ENCODE results near the gene COX7A2L. TPM values are rescaled to one million over a fixed set of nuclear protein-coding genes. Genes with fewer than 3 reads are reported as not detected.
A peak's percentile ranks its signal among the peaks of the same experiment; 100 is the strongest.

The COX7A2L gene
- total and polyA plus RNA-seq, 9 of the 15 experiments (the other 6 are each of a cell fraction or from before 2014, with no cell fraction given), result 118 to 481 (median 163) TPM

- Histone ChIP-seq H3K9ac (ENCODE audit: insufficient read depth in 1 of 2, low read depth in 2 of 2, low read length in 2 of 2) (peak overlapping the region; percentile 96 to 98; a peak in 3 of 4 replicates), H3K9me3 (replicated peaks; ENCODE audit: control insufficient read depth, insufficient read depth, low read depth, low read length) (no peaks in the 10 kb centered on the region), H3K4me2 (ENCODE audit: insufficient read depth, low read length) (peak overlapping the region; percentile 97), H3K27me3 (ENCODE audit: control insufficient read depth in 2 of 2, insufficient read depth in 2 of 2, low read length in 2 of 2) (peaks cover 3 to 5% of the 10 kb centered on the region in 2 experiments; a peak in 4 of 5 replicates), H3K27ac (ENCODE audit: extremely low read depth, low read depth, low read length) (peak overlapping the region; percentile 97), H3K9me1 (ENCODE audit: control insufficient read depth, insufficient read depth, low read length) (peaks cover 3% of the 10 kb centered on the region), H3K36me3 (ENCODE audit: control insufficient read depth, insufficient read depth, low read length) (peaks cover 17% of the 10 kb centered on the region), H2AFZ (ENCODE audit: low read depth, low read length) (peak overlapping the region; percentile 100; the same call in 1 of the 2 replicates), H3K4me3 (peak overlapping the region; percentile 99), H4K20me1 (replicated peaks; ENCODE audit: control insufficient read depth, insufficient read depth, low read length) (peaks cover 19% of the 10 kb centered on the region), H3K4me1 (replicated peaks in 1 of 2; ENCODE audit: control insufficient read depth in 2 of 2, insufficient read depth in 2 of 2, low read length in 2 of 2) (peaks cover 13 to 33% of the 10 kb centered on the region in 2 experiments; a peak in 4 of 5 replicates), H3K79me2 (ENCODE audit: control insufficient read depth, insufficient read depth, low read length) (peaks cover 60% of the 10 kb centered on the region)
- 0% methylated on average over 12 of the region's 12 CpGs for WGBS (ENCODE audit: insufficient coverage, low coverage, missing lambda C conversion rate)
- in situ Hi-C loops (cut with MboI), result no loop called here
- ChIA-PET CTCF (ENCODE audit: low intra/inter-chr PET ratio) (no interaction called here), POLR2A (interaction anchor here (0.6 to 1.5 kb wide), 3 partner anchors 8 to 195 kb away, joined by 3 to 9 read pairs (median 3); no protein-coding TSS in a partner anchor)
- TSS peak; percentile 69 for BruUV-seq (replicated peaks)
- intact Hi-C loops (cut with micrococcal nuclease), result loop anchor here (2.0 to 5.0 kb wide), 3 partner anchors 113 to 263 kb away; no protein-coding TSS in a partner anchor
- DNase-seq (ENCODE audit: extremely low read depth in 1 of 4, low spot score in 3 of 4) (peak; percentile 34 to 81 (median 59)), ATAC-seq (peak; percentile 66), FAIRE-seq (peak; percentile 82)
- TF ChIP-seq TRIM28 (IDR thresholded peaks at IDR 0.05) (peak; percentile 22; the same call in 1 of the 2 replicates), MBD1 (CRISPR knock-in tag; IDR thresholded peaks at IDR 0.05) (no peak), ZNF134 (CRISPR knock-in tag; conservative IDR thresholded peaks at IDR 0.05) (no peak), MAFF (IDR thresholded peaks at IDR 0.05; ENCODE audit: low read length) (no peak), GABPA (tag; conservative IDR thresholded peaks at IDR 0.05; ENCODE audit: low read depth) (0 out of 2 replicates have a peak, but pooled peaks have one; percentile 41), PCBP2 (IDR thresholded peaks at IDR 0.05; ENCODE audit: low read depth, low read length, poor library complexity, severe bottlenecking) (no peak), FOSL1 (tag; conservative IDR thresholded peaks at IDR 0.05) (no peak), NCOA1 (IDR thresholded peaks at IDR 0.05; ENCODE audit: low read depth) (peak; percentile 58; the same call in 1 of the 2 replicates), SMAD3 (CRISPR knock-in tag; conservative IDR thresholded peaks at IDR 0.05) (0 out of 2 replicates have a peak, but pooled peaks have one; percentile 60), BCOR (IDR thresholded peaks at IDR 0.05) (peak; percentile 63; the same call in 1 of the 2 replicates), RBM17 (IDR thresholded peaks at IDR 0.05; ENCODE audit: borderline replicate concordance, low read depth, low read length) (no peak), MEF2D (tag; conservative IDR thresholded peaks at IDR 0.05; ENCODE audit: low read depth) (no peak), MTA3 (IDR thresholded peaks at IDR 0.05; ENCODE audit: borderline replicate concordance) (peak; percentile 39; the same call in 1 of the 2 replicates), NFE2 (IDR thresholded peaks at IDR 0.05; ENCODE audit: low read depth) (0 out of 2 replicates have a peak, but pooled peaks have one; percentile 5), BHLHE40 (IDR thresholded peaks at IDR 0.05; ENCODE audit: low read length) (peak; percentile 75; the same call in 1 of the 2 replicates), FUS (optimal IDR thresholded peaks at IDR 0.05; ENCODE audit: low read depth, low read length) (no peak)
- TF ChIP-seq, protein P1, sequence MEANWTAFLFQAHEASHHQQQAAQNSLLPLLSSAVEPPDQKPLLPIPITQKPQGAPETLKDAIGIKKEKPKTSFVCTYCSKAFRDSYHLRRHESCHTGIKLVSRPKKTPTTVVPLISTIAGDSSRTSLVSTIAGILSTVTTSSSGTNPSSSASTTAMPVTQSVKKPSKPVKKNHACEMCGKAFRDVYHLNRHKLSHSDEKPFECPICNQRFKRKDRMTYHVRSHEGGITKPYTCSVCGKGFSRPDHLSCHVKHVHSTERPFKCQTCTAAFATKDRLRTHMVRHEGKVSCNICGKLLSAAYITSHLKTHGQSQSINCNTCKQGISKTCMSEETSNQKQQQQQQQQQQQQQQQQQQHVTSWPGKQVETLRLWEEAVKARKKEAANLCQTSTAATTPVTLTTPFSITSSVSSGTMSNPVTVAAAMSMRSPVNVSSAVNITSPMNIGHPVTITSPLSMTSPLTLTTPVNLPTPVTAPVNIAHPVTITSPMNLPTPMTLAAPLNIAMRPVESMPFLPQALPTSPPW (CRISPR knock-in tag; IDR thresholded peaks at IDR 0.05), result peak; percentile 9; the same call in 1 of the 2 replicates
- TF ChIP-seq, protein P2, sequence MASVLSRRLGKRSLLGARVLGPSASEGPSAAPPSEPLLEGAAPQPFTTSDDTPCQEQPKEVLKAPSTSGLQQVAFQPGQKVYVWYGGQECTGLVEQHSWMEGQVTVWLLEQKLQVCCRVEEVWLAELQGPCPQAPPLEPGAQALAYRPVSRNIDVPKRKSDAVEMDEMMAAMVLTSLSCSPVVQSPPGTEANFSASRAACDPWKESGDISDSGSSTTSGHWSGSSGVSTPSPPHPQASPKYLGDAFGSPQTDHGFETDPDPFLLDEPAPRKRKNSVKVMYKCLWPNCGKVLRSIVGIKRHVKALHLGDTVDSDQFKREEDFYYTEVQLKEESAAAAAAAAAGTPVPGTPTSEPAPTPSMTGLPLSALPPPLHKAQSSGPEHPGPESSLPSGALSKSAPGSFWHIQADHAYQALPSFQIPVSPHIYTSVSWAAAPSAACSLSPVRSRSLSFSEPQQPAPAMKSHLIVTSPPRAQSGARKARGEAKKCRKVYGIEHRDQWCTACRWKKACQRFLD (CRISPR knock-in tag; IDR thresholded peaks at IDR 0.05), result 0 out of 2 replicates have a peak, but pooled peaks have one; percentile 55
Observed at GRCh38 chr2:42359965-42360483, 993 bp downstream of the COX7A2L start.
